ENCODE results near the gene JAGN1.
"Not testable (repeated sequence)": the region's sequence is repeated elsewhere in the genome, so short reads cannot be mapped to it uniquely, and the experiment has no call there.

JAGN1 gene

GRCh38 chr3:9869955-9870354, 20.5 kb upstream of the JAGN1 start:
- DNase-seq, result no peak

- DNase-seq, result no peak
Measured at GRCh38 chr3:9870978-9871377, 19.4 kb upstream of the JAGN1 start.

GRCh38 chr3:9872067-9872466, 18.3 kb upstream of the JAGN1 start:
- DNase-seq, result not testable (repeated sequence)

- no peak for DNase-seq
Measured at GRCh38 chr3:9875448-9875847, 15.0 kb upstream of the JAGN1 start.

- DNase-seq, result not testable (repeated sequence)
Measured at GRCh38 chr3:9876255-9876654, 14.2 kb upstream of the JAGN1 start.

- DNase-seq, result no peak
Measured at GRCh38 chr3:9876991-9877390, 13.4 kb upstream of the JAGN1 start.

GRCh38 chr3:9878700-9879099, 11.7 kb upstream of the JAGN1 start:
- DNase-seq, result no peak

GRCh38 chr3:9879830-9880549, 10.4 kb upstream of the JAGN1 start, which contains the start of gene CIDEC:
CIDEC (minus strand) TSS chr3:9880253; CDS start chr3:9878486, 1,767 bp downstream.
- no peak for DNase-seq

- no peak for DNase-seq
Measured at GRCh38 chr3:9881441-9881840, 9.0 kb upstream of the JAGN1 start.

GRCh38 chr3:9883706-9884554, 6.5 kb upstream of the JAGN1 start:
- no peak for DNase-seq

- DNase-seq, result no peak
Measured at GRCh38 chr3:9884555-9885165, 5.8 kb upstream of the JAGN1 start.

GRCh38 chr3:9886328-9886727, 4.1 kb upstream of the JAGN1 start:
- no peak for DNase-seq

GRCh38 chr3:9887480-9887879, 2.9 kb upstream of the JAGN1 start:
- DNase-seq, result no peak

- DNase-seq, result no peak
Measured at GRCh38 chr3:9888540-9888939, 1.9 kb upstream of the JAGN1 start.

- no peak for DNase-seq
Measured at GRCh38 chr3:9889405-9889804, 1.0 kb upstream of the JAGN1 start.

GRCh38 chr3:9891072-9891622, 737 bp downstream of the JAGN1 start:
- no peak for DNase-seq

- no peak for DNase-seq
Measured at GRCh38 chr3:9893739-9894138, 3.3 kb downstream of the JAGN1 start.

GRCh38 chr3:9895715-9896114, 5.3 kb downstream of the JAGN1 start:
- DNase-seq, result not testable (repeated sequence)

GRCh38 chr3:9896755-9897407, 6.5 kb downstream of the JAGN1 start:
- DNase-seq, result not testable (repeated sequence)

- no peak for DNase-seq
Measured at GRCh38 chr3:9897408-9898372, 7.3 kb downstream of the JAGN1 start.

GRCh38 chr3:9898467-9899241, 8.2 kb downstream of the JAGN1 start:
- no peak for DNase-seq

All from activated CD4-positive, alpha-beta T cell treated with anti-CD3 and anti-CD28 coated beads, Interleukin-10, Interleukin-2, amounts not matched to agents 100 ng/mL and 50 ng/mL, durations not matched to agents 16 hours and 8 hours (primary cell).